Endometrial microvascular endothelial cells (primary cell): ENCODE results near the gene LGI4. TPM values are rescaled to one million over a fixed set of nuclear protein-coding genes. Genes with fewer than 3 reads are reported as not detected.
"Not testable (repeated sequence)": the region's sequence is repeated elsewhere in the genome, so short reads cannot be mapped to it uniquely, and the experiment has no call there.

Source experiments
- in situ Hi-C: cut with HindIII; loops from 2 replicates; pipeline ENCODE4 v1.10.0; 2017; ENCODE audit warnings: low sequenced_read_pairs, low pct_unique_long_range_greater_than_20kb; ENCODE audit errors: inconsistent ontology term
- total RNA-seq: library from RNA; depleted of rRNA; stranded (reverse); fragments of >200 nt; gene quantifications from one replicate; pipeline ENCODE4 v1.2.3, GENCODE V29; 2015; ENCODE audit errors: inconsistent ontology term

The LGI4 gene
- total RNA-seq, 1 donor from 2014 or later, result not detected

GRCh38 chr19:35144259-35144599 lies 9.4 kb upstream of the LGI4 start:
- in situ Hi-C loops, result no loop called here

DNA sequence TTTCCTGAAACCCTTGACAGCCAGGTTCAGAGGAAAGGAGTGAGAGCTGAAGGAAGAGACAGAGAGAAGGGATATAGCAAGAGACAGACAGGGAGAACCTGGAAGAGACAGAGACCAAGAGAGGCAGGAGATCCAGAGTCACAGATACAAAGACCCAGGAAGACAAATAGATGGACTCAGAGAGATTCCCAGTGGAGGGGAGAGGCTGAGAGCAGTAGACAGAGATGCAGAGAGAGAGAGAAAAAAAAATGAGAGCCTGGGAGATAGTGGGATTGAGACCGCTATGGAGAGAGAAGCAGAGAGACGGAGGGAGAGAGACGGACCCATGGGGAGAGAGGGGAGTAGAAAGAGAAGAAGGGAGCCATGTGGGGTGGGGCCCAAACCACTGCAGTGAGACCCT lies 9.0 kb upstream of the LGI4 start:
- in situ Hi-C loops, result no loop called here

GRCh38 chr19:35143231-35143715 lies 8.4 kb upstream of the LGI4 start, which contains the start of gene FXYD7:
Gene FXYD7 (plus strand): TSS chr19:35143255. CDS start chr19:35143334, 79 bp downstream.
- in situ Hi-C loops, result no loop called here

- in situ Hi-C loops, result no loop called here
Observed at GRCh38 chr19:35142606-35143230, 7.9 kb upstream of the LGI4 start.

DNA sequence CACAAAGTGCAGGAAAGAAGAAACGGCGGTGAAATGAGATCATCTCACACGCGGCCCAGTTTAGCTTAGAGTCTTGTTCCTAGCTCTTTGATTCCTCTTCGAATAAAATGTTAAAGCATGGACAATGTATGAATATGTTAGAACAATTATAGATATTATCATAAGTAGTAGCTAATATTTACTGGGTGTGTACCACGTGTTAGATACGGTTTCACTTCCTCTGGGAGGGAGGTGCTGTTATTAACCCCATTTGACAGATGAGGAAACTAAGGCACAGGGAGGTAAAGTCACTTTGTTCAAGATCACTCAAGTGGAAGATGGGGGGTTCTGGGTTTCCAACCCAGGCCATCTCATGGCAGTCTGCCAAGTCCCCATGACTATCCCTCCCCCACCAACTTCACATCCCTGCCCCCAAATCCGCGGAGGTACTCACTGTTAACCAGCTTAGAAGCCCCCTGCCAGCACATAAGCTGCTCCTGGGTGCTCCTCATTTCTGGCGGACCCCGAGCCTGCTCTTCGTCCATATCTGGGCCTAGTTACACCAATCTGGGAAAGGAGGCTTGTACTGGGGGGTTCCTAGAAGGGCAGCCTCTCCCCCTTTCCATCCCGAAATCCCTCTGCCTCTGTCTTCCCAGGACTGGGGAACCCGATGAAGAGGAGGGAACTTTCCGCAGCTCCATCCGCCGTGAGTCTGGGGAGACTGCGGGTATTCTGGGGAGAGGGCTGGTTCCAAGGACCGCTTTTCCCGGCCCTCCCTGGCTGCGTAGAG lies 7.2 kb upstream of the LGI4 start:
- in situ Hi-C loops, result no loop called here

- in situ Hi-C loops, result no loop called here
Observed at GRCh38 chr19:35140962-35141836, 6.3 kb upstream of the LGI4 start.

- in situ Hi-C loops, result no loop called here
Observed at GRCh38 chr19:35140207-35140961, 5.5 kb upstream of the LGI4 start.

GRCh38 chr19:35138305-35138892 lies 3.5 kb upstream of the LGI4 start, which contains the start of gene FXYD1:
Gene FXYD1 (plus strand): TSS chr19:35138824. CDS start chr19:35140080, 1,256 bp downstream.
- in situ Hi-C loops, result no loop called here

DNA sequence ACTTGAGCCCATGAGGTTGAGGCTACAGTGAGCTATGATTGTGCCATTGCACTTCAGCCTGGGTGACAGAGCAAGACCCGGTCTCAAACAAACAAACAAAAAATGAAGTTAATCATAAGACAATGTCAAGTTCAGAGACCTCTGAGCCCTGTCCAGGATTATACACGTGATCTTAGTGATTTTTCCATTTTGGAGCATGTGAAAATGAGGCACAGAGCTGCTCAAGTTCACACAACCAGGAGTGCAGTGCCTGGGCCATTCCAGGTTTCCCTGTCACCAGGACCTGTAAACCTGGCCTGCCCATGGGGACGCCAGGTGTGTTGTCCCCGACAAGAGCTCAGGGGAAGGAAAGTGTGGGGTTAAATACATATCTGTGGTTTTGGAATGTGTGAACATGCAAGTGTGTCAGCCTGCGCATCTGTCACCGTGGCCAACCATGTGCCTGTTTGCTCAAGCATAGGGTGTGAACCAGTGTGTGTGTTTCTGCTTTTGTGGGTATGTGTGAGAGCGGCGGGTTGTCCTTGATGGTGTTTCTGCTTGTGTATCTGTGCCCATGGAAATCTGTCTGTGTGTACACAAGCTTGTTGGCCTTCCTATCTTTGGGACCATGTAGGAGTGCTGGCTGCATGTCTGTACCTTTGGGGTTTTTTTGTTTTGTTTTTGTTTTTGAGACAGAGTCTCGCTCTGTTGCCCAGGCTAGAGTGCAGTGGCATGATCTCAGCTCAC lies 2.3 kb upstream of the LGI4 start:
- in situ Hi-C loops, result no loop called here

DNA sequence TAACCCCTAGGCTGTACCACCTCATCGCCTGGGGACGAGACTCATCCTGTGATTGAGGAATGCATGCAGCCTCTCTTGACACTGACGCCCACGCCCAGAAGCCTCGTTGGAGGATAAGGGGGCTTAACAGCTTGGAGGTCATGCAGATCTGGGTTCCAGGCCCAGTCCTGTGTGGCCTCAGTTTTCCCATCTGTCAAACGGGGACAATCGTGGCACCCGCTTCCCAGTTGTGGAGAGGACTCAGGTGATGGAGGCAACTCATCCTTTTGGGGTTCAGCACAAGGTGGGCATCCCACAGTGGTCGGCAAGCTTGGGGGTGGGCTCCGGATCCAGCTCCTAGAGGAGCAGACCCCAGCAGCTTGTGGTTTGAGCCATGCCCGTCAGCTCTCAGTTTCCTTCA lies 1.4 kb upstream of the LGI4 start:
- in situ Hi-C loops, result no loop called here

GRCh38 chr19:35135389-35135909 lies 590 bp upstream of the LGI4 start:
- in situ Hi-C loops, result no loop called here

DNA sequence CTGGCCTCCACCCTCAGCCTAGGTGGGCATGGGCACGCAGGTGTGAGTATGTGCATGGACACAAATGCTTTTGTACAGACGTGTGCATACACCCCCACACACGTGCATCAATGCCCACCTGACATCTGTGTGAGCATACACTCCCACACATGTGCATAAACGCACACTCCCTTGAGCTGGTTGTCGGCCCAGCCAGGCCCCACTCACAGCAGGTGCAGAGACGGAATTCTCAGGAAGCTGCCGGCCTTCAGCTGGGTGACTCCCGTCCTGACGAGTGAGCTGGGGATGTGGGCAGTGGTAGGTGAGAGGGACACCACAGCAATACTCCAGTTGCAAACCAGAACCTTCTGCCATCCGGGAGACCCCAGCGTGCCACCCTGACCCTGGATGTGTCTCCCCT lies 1.0 kb downstream of the LGI4 start:
- in situ Hi-C loops, result no loop called here

- in situ Hi-C loops, result no loop called here
Observed at GRCh38 chr19:35132254-35132653, 2.6 kb downstream of the LGI4 start.

DNA sequence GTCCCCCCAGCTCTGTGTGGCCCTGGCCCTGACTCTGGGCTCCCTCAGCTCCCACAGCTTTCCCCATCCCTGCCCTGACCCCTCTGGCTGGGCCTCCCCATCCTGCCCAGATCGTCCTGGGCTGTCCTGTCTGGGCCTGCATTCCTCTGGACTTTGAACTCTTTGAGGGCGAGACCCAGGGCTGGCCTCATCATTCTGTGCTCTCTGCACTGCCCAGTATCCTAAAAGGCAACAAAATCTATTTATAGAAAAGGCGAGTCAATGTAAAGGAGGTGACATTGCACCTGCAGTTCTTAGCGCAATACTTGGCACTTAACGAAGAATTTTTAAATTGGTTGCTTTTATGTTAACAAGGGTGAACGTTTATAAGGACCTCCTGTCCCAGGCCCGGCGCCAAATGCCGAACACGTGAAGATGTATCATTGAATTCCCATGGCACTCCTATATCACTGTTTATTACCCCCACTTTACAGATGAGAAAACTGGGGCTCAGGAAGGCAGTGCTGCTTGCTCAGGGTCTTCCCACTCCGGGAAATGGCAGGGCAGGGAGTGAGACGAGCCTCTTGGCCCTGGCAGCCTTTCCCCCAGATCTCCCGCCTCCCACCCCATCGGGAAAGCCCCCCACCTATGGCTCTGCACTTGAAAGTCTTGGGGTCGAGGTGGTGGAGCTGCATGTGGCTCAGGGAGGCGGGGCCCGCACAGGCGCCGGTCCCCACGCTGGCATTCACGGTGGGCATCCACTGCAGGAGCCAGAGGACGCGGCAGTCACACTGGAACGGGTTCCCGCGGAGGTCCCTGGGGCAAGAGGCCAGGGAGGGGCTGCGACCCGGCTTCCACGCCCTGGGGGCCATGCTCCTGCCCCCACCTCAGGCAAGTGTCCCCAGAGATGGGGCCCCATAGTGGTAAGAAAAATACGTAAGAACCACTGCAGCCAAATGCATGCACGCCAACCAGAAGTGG lies 3.8 kb downstream of the LGI4 start:
- in situ Hi-C loops, result no loop called here

DNA sequence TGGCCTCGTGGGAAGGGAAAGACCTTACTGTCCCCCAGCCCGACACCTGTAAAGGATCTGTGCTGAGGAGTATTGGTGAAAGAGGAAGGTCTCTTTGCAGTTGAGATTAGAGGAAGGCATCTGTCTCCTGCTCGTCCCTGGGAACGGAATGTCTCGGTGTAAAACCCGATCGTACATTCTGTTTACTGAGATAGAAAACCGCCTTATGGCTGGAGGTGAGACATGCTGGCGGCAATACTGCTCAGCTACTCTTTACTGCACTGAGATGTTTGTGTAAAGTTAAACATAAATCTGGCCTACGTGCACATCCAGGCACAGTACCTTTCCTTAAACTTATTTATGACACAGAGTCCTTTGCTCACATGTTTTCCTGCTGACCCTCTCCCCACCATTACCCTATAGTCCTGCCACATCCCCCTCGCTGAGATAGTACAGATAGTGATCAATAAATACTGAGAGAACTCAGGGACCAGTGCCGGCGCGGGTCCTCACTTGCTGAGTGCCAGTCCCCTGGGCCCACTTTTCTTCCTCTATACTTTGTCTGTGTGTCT lies 5.1 kb downstream of the LGI4 start:
- in situ Hi-C loops, result not testable (repeated sequence)

GRCh38 chr19:35128398-35129057 lies 6.3 kb downstream of the LGI4 start:
- in situ Hi-C loops, result no loop called here
